A549 (cell line): ENCODE measurements around the gene AFAP1L2.

Experiments used
- CBX8 ChIP-seq: fragments of 200-600 bp; sonication (generic); IDR thresholded peaks from 2 replicates; pipeline ENCODE4 v1.6.1; 2016
- POLR2A ChIP-seq: IDR thresholded peaks from 2 replicates; pipeline ENCODE4 v1.6.1; 2012; ENCODE audit warnings: mild to moderate bottlenecking, low read length
- ZFP36 ChIP-seq: fragments of 450-650 bp; IDR thresholded peaks from 2 replicates; pipeline ENCODE4 v1.6.1; 2014; ENCODE audit warnings: borderline replicate concordance; ENCODE audit not compliant: partially characterized antibody

DNA sequence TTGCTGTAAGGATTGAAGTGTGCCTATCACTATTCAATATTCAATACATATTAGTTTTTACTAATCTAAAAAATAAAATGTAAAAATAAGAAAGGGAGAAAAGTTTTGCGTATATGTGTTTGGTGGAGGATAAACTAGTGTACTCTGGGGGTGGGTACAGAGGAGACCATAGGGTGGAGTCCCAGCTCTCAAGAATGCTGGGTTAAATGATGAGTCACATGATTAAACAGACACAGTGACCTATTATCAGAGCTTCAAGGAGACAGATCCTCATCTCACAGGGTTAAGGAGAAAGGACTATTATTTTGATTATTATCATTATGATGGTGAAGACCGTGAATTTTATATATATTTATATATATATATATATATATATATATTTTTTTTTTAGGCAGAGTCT is 77.5 kb downstream of the AFAP1L2 start:
- TF ChIP-seq ZFP36 (no peak), CBX8 (no peak), POLR2A (no peak)
